ENCODE measurements around the gene NAGS. TPM values are rescaled to one million over a fixed set of nuclear protein-coding genes. Genes with fewer than 3 reads are reported as not detected.
"Not testable (repeated sequence)": the region's sequence is repeated elsewhere in the genome, so short reads cannot be mapped to it uniquely, and the experiment has no call there.

The NAGS gene
- total RNA-seq, 2 donors from 2014 or later = 0.21 to 0.42 TPM

DNA sequence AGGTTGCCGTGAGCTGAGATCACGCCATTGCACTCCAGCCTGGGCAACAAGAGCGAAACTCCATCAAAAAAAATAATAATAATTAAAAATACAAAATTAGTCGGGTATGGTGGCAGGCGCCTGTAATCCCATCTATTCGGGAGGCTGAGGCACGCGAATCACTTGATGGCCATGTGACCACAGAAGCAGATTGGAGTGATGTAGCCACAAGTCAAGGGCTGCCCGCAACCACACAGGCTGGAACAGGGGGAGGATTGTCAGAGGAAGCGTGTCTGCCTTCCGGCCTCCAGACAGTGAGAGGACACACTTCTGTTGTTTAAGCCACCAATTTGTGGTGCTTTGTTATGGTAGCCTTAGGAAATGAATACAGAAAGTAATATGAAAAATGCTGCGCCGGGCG is 11.8 kb upstream of the NAGS start:
- Mint-ChIP-seq H3K4me3 (no peak overlapping the region), H3K27me3 (peaks cover 13% of the 10 kb centered on the region), H3K4me1 (no peaks in the 10 kb centered on the region), H3K36me3 (ENCODE audit: low read depth) (no peaks in the 10 kb centered on the region), H3K27ac (no peak overlapping the region)
- DNase-seq (no peak), ATAC-seq (no peak)
- no peaks in the 10 kb centered on the region for H3K9me3 ChIP-seq (ENCODE audit: control insufficient read depth, low read length, poor library complexity, severe bottlenecking)

DNA sequence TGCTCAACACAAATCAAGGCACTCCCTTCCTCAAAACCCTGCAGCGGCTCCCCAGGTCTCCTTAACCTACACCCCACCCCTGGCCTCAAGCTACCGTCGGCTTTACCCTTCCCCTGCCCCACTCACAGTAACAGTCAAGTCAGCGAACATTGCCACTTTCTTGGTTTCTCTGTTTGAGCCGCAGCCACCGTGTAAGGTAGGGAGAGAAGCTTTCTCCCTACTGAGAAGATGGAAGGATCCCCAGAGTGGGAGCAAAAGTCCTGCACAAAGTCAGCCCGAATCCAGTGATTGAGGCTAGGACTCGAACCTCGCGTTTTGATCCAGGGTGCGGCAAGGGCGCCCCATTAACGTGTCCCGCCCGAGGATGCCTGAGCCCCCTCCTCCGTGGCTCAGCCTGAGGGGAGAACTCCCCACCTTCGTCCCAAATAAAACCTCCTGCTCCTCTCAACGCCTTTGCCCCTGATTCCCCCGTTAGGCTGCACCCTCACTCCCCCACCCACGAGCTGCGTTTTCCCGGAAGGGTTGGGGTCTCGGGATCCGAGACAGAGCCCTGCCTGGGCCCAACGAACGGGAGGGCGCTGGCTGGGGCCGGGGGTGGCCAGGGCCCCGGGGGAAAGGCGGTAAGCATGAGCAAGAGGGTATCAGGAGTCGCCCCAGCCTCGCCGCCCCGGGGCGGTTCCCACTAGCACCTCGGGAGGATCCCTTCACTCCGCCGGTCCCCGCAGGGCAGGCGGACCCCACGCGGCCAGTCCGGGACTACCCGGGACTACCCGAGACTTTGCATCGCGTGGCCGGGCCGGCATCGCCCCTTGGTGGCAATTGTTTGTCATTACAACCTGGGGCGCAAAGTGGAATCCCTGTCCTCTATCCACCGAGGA is 9.9 kb upstream of the NAGS start:
- peak; percentile 95 for ATAC-seq
- H3K9me3 ChIP-seq (ENCODE audit: control insufficient read depth, low read length, poor library complexity, severe bottlenecking) = no peaks in the 10 kb centered on the region
- no peaks in the 10 kb centered on the region for H3K4me1 Mint-ChIP-seq
- no peak overlapping the region for H3K27ac Mint-ChIP-seq
- H3K36me3 Mint-ChIP-seq (ENCODE audit: low read depth) = no peaks in the 10 kb centered on the region
- H3K27me3 Mint-ChIP-seq = peaks cover 16% of the 10 kb centered on the region
- DNase-seq = peak; percentile 53 to 63 (median 54)
- H3K4me3 Mint-ChIP-seq = peak overlapping the region; percentile 33

DNA sequence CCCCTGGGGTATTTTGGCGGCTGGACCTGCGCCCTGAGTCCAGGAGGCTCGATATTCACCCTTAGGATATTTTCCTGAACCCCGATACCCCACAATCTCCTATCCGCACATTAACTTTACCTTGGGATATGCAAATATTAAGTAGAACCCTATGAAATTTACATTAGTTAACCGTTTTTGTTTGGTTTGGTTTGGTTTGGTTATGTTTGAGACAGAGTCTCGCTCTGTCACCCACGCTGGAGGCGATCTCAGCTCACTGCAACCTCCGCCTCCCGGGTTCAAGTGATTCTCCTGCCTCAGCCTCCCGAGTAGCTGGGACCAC is 9.3 kb upstream of the NAGS start:
- no peaks in the 10 kb centered on the region for H3K4me1 Mint-ChIP-seq
- ATAC-seq (no peak), DNase-seq (no peak)
- H3K4me3 Mint-ChIP-seq = no peak overlapping the region
- H3K27ac Mint-ChIP-seq = no peak overlapping the region
- H3K9me3 ChIP-seq (ENCODE audit: control insufficient read depth, low read length, poor library complexity, severe bottlenecking) = no peaks in the 10 kb centered on the region
- H3K36me3 Mint-ChIP-seq (ENCODE audit: low read depth) = no peaks in the 10 kb centered on the region
- H3K27me3 Mint-ChIP-seq = peaks cover 16% of the 10 kb centered on the region

DNA sequence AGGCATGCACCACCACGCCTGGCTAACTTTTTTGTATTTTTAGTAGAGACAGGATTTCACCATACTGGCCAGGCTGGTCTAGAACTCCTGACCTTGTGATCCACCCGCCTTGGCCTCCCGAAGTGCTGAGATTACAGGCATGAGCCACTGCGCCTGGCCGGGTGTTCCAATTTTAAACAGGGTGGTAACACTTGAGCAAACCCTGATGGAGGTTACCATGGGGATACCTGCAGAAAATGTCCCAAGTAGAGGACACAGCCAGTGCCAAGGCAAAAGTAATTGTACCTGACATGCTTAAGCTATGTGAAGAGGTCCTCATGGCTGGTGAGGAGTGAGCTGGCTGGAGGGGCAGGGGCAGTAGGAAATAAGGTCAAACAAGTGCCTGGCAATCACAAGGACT is 7.2 kb upstream of the NAGS start:
- H3K4me3 Mint-ChIP-seq = not testable (repeated sequence)

DNA sequence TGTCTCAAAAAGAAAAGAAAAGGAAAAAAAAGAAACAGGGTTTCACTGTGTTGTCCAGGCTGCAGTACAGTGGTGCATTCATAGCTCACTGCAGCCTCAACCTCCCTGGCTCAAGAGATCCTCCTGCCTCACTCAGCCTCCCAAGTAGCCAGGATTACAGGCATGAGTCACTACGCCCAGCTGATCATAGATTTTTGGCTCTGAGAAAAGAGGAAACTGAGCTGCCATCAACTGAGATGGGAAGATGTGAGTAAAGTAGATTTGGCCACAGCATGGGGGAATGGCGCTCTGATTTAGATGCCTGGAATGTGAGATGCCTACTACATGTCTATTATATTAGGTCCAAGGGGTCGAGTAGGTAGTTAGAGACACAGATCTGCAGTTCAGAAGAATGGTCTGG is 5.9 kb upstream of the NAGS start:
- Mint-ChIP-seq H3K27me3 (peaks cover 16% of the 10 kb centered on the region), H3K4me1 (no peaks in the 10 kb centered on the region), H3K36me3 (ENCODE audit: low read depth) (no peaks in the 10 kb centered on the region), H3K27ac (no peak overlapping the region), H3K4me3 (no peak overlapping the region)
- DNase-seq = no peak
- ATAC-seq = no peak
- no peaks in the 10 kb centered on the region for H3K9me3 ChIP-seq (ENCODE audit: control insufficient read depth, low read length, poor library complexity, severe bottlenecking)

More for the DNA sequence above, 7.2 kb upstream of the NAGS start:
- peaks cover 16% of the 10 kb centered on the region for H3K27me3 Mint-ChIP-seq
- H3K27ac Mint-ChIP-seq = peak overlapping the region; percentile 8
- not testable (repeated sequence) for H3K4me1 Mint-ChIP-seq; H3K36me3 Mint-ChIP-seq (ENCODE audit: low read depth); ATAC-seq; DNase-seq; H3K9me3 ChIP-seq (ENCODE audit: control insufficient read depth, low read length, poor library complexity, severe bottlenecking)

DNA sequence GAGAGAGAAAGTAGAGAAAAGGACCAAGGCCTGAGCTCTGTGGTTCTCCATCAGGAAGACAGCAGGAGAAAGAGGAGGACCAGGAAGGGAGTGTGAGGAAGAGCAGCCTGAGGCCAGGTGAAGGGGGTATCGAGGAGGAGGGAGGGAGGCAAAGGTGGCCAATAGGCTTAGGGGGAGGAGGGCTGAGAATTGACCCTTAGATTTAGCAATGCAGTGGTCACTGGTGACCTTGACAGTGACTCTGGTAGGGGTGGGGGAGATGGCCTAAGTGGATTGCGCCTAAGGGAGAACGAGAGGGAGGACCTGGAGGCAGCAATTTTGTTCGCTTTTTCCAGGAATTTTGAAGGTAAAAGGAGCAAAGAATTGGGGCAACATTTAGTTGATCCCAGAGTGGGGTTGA is 5.4 kb upstream of the NAGS start:
- Mint-ChIP-seq H3K27ac (no peak overlapping the region), H3K36me3 (ENCODE audit: low read depth) (no peaks in the 10 kb centered on the region), H3K4me1 (no peaks in the 10 kb centered on the region), H3K27me3 (peaks cover 16% of the 10 kb centered on the region), H3K4me3 (no peak overlapping the region)
- no peaks in the 10 kb centered on the region for H3K9me3 ChIP-seq (ENCODE audit: control insufficient read depth, low read length, poor library complexity, severe bottlenecking)
- DNase-seq (no peak), ATAC-seq (no peak)

DNA sequence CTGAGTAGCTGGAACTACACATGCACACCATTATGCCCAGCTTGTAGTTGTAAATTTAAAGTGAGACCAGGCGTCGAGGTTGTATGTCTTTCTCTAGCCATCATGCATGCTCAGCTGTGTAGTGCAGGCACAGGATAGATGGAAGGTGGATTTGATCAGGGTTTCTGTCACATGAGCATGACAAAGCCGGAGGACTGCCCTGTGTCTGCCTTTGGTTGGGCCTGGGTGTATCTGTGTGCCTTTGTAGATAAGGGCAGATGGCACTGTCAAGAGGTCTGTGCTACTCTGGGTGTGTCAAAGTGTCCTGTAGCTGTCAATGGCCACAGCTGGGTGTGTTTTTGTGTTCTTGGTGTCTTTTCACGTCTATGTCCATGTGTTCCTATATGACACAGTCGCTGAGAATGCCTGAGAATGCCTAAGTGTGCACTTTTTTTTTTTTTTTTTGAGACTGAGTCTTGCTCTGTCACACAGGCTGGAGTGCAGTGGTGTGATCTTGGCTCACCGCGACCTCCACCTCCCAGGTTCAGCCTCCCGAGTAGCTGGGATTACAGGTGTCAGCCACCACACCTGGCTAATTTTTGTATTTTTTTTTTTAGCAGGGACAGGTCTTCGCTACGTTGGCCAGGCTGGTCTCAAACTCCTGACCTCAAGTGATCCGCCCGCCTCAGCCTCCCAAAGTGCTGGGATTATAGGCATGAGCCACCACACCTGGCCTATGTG is 4.1 kb upstream of the NAGS start:
- no peak for ATAC-seq
- H3K36me3 Mint-ChIP-seq (ENCODE audit: low read depth) = no peaks in the 10 kb centered on the region

DNA sequence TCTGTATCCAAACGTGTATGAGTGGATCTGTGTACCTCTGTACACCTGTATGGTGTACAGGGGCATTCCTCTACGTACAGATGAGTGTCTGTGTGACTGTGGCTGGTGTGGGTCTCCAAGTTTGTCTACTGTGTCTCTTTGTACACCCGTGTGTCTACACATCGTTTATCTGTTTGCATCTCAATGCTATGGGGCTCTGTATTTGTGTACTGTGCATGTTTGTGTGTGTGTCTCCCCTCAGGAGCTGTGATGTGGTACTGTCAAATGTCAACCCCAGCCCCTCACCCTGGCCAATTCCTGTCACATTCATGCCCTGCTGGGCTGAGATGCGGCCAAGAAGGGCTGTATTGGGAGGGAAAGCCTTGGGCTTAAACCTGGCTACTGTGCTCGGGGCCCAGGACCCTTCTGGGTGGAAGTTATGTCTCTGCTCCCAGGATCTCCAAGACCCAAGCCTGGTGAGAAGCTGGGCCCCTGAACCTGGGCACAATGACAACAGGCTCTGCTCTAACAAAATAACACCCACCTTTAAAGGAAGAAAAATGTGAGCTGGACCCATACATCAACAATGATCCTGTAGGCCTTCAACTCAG is 3.5 kb upstream of the NAGS start:
- Mint-ChIP-seq H3K27me3 (peaks cover 14% of the 10 kb centered on the region), H3K4me3 (no peak overlapping the region), H3K36me3 (ENCODE audit: low read depth) (no peaks in the 10 kb centered on the region), H3K4me1 (peaks cover 4% of the 10 kb centered on the region), H3K27ac (no peak overlapping the region)
- DNase-seq = no peak
- H3K9me3 ChIP-seq (ENCODE audit: control insufficient read depth, low read length, poor library complexity, severe bottlenecking) = no peaks in the 10 kb centered on the region
- no peak for ATAC-seq

More for the DNA sequence above, 4.1 kb upstream of the NAGS start:
- Mint-ChIP-seq H3K4me1 (peaks cover 3% of the 10 kb centered on the region), H3K27ac (no peak overlapping the region), H3K4me3 (no peak overlapping the region), H3K27me3 (peaks cover 16% of the 10 kb centered on the region)
- no peak for DNase-seq
- no peaks in the 10 kb centered on the region for H3K9me3 ChIP-seq (ENCODE audit: control insufficient read depth, low read length, poor library complexity, severe bottlenecking)

DNA sequence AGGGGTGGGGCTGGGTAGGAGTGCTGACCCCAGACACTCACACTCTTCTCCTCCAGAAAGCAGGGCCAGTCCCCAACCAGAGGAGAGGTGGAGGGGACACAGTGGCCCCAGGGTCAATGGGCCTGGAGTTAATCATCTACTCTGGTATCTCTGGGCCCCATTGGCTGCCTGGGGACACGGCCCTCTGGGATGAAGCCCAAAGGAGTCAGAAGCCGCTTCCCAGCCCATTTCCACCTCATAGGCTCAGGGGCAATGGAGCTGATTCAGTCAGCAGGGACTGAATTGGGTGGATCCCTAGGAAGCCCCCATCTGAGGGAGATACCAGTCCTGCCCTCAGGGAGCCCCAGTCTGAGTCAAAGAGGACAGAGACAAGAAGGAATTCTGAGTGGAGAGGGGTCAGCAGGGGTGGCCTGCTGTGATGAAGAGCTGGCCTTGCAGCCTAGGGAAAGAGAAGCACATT is 2.9 kb upstream of the NAGS start:
- Mint-ChIP-seq H3K27ac (peak overlapping the region; percentile 45), H3K4me3 (no peak overlapping the region), H3K4me1 (peaks cover 9% of the 10 kb centered on the region), H3K36me3 (ENCODE audit: low read depth) (no peaks in the 10 kb centered on the region), H3K27me3 (peaks cover 9% of the 10 kb centered on the region)
- no peaks in the 10 kb centered on the region for H3K9me3 ChIP-seq (ENCODE audit: control insufficient read depth, low read length, poor library complexity, severe bottlenecking)
- ATAC-seq (no peak), DNase-seq (no peak)

DNA sequence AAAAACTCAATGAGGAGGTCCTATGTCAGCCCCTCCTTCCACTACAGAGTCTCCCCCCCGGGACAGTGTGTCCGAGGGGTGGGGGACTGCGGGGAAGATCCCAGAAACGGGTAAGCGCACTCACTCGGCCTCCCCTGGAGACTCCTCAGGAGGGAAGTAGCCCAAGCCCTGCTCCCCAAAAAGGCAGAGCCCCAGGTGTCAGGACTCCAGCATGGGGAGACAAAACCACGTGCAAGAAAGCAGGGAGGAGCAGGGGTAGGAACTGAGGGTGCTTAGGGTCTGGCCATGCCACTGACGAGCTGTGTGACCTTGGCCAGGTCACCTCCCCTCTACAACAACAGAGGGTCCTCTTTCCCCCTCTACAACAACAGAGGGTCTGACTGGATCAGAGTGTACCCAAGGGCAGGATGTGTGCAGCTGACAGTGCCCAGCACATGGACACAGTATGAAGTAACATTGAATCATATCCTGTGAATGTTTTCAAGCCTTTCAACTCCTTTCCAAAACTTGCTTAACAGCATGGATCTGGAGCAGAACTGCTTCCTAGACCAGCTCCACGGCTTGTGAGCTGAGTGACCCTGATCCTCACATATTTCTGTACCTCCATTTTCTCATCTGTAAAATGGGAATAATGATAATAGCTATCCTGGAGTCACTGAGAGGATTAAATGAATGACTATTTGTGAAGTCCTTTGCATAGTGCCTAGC is 2.1 kb upstream of the NAGS start:
- Mint-ChIP-seq H3K27ac (peak overlapping the region; percentile 45), H3K4me3 (no peak overlapping the region), H3K4me1 (peaks cover 12% of the 10 kb centered on the region), H3K36me3 (ENCODE audit: low read depth) (no peaks in the 10 kb centered on the region), H3K27me3 (peaks cover 7% of the 10 kb centered on the region)
- ATAC-seq (no peak), DNase-seq (no peak)
- no peaks in the 10 kb centered on the region for H3K9me3 ChIP-seq (ENCODE audit: control insufficient read depth, low read length, poor library complexity, severe bottlenecking)

DNA sequence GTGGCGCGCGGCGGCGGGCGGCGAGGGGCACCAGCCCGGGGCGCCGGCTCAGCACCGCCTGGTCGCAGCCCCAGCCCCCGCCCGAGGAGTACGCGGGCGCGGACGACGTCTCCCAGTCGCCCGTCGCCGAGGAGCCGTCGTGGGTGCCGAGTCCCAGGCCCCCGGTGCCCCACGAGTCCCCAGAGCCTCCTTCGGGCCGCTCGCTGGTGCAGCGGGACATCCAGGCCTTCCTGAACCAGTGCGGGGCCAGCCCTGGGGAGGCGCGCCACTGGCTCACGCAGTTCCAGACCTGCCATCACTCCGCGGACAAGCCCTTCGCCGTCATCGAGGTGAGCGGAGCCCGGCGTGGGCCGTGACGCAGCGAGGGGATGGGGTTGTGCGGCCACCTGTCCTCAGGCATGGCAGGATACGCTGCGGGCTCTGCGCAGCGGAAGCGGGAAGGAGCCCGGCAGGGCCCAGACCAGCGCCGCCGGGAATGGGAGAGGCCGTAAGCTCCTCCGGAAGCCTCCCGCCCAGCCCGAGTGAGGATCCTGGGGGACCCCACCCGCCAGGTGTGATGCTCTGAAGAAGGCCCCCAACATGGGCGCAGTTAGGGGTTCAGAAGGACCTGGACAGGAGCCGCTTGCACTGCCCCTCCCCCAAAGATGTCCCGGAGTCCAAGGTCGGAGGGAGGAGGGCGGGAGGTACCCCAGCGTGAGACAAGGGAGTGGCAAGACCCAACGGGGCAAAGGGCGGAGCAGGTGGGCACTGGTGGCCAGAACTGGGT is 522 bp downstream of the NAGS start:
- peaks cover 21% of the 10 kb centered on the region for H3K4me1 Mint-ChIP-seq

DNA sequence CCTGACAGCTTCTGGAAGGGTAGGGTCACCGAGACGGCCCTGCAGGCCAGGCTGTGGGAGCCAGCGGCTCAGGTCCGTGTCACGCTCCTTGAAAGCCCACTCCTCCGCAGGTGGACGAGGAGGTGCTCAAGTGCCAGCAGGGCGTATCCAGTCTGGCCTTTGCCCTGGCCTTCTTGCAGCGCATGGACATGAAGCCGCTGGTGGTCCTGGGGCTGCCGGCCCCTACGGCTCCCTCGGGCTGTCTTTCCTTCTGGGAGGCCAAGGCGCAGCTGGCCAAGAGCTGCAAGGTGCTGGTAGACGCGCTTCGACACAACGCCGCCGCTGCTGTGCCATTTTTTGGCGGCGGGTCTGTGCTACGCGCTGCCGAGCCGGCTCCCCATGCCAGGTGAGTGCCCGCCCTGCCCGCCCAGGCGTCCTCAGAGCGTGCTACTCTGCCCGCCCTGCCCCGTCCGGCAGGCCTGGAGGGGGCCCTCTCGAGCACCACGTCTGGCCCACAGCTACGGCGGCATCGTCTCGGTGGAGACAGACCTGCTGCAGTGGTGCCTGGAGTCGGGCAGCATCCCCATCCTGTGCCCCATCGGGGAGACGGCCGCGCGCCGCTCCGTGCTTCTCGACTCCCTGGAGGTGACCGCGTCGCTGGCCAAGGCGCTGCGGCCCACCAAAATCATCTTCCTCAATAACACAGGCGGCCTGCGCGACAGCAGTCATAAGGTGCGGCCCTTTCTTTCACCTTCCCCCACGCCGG is 1.3 kb downstream of the NAGS start:
- Mint-ChIP-seq H3K4me1 (peaks cover 21% of the 10 kb centered on the region), H3K27me3 (no peaks in the 10 kb centered on the region), H3K4me3 (peak overlapping the region; percentile 94), H3K36me3 (ENCODE audit: low read depth) (peaks cover 2% of the 10 kb centered on the region), H3K27ac (peak overlapping the region; percentile 54)
- ATAC-seq (peak; percentile 18), DNase-seq (peak in 2 of 3 donors; percentile 28 to 34)
- no peaks in the 10 kb centered on the region for H3K9me3 ChIP-seq (ENCODE audit: control insufficient read depth, low read length, poor library complexity, severe bottlenecking)

More for the DNA sequence above, 522 bp downstream of the NAGS start:
- Mint-ChIP-seq H3K27me3 (no peaks in the 10 kb centered on the region), H3K36me3 (ENCODE audit: low read depth) (no peaks in the 10 kb centered on the region), H3K27ac (no peak overlapping the region), H3K4me3 (peak overlapping the region; percentile 94)
- ATAC-seq = no peak
- no peaks in the 10 kb centered on the region for H3K9me3 ChIP-seq (ENCODE audit: control insufficient read depth, low read length, poor library complexity, severe bottlenecking)
- no peak for DNase-seq
